COLO829 (cell line): ENCODE results near the gene KLHL33.

Source experiments
- DNase-seq: peaks from one replicate; pipeline ENCODE4 v3.0.0; 2012; ENCODE audit warnings: low spot score

KLHL33 gene

GRCh38 chr14:20376071-20376588 lies 59.8 kb downstream of the KLHL33 start:
- no peak for DNase-seq
